PFSK-1 (cell line): ENCODE data around the gene DPM2.

Experiments
- POLR2AphosphoS5 ChIP-seq: IDR thresholded peaks from 2 replicates; pipeline ENCODE4 v1.6.1; 2012; ENCODE audit warnings: low read depth, mild to moderate bottlenecking, control low read depth, low read length, moderate library complexity
- SIN3A ChIP-seq: IDR thresholded peaks from 2 replicates; pipeline ENCODE4 v1.6.1; 2012; ENCODE audit warnings: mild to moderate bottlenecking, low read length, moderate library complexity, borderline replicate concordance; ENCODE audit not compliant: insufficient read depth
- TAF1 ChIP-seq: IDR thresholded peaks from 2 replicates; pipeline ENCODE4 v1.6.1; 2012; ENCODE audit warnings: low read length, control low read depth, borderline replicate concordance; ENCODE audit not compliant: insufficient read depth

- TF ChIP-seq SIN3A (no peak), TAF1 (no peak), POLR2AphosphoS5 (no peak)
Measured at GRCh38 chr9:127943731-127944144, 6.1 kb upstream of the DPM2 start.
